Measurements from ENCODE around the gene LMO4. TPM values are rescaled to one million over a fixed set of nuclear protein-coding genes. Genes with fewer than 3 reads are reported as not detected.

The LMO4 gene
- total RNA-seq, 1 donor, result 58.7 TPM

- no peak for DNase-seq (ENCODE audit: low read depth in 2 of 3, low spot score in 2 of 3)
Observed at GRCh38 chr1:87356591-87356990, 27.9 kb downstream of the LMO4 start.

- DNase-seq (ENCODE audit: low read depth in 2 of 3, low spot score in 2 of 3), result no peak
Observed at GRCh38 chr1:87358219-87358618, 29.5 kb downstream of the LMO4 start.

- DNase-seq (ENCODE audit: low read depth in 2 of 3, low spot score in 2 of 3), result no peak
Observed at GRCh38 chr1:87359586-87359985, 30.9 kb downstream of the LMO4 start.

- no peak for DNase-seq (ENCODE audit: low read depth in 2 of 3, low spot score in 2 of 3)
Observed at GRCh38 chr1:87362063-87362833, 33.6 kb downstream of the LMO4 start.

- no peak for DNase-seq (ENCODE audit: low read depth in 2 of 3, low spot score in 2 of 3)
Observed at GRCh38 chr1:87362834-87363426, 34.2 kb downstream of the LMO4 start.

- DNase-seq (ENCODE audit: low read depth in 2 of 3, low spot score in 2 of 3), result no peak
Observed at GRCh38 chr1:87367549-87367948, 38.9 kb downstream of the LMO4 start.

- no peak for DNase-seq (ENCODE audit: low read depth in 2 of 3, low spot score in 2 of 3)
Observed at GRCh38 chr1:87368907-87369306, 40.2 kb downstream of the LMO4 start.

- DNase-seq (ENCODE audit: low read depth in 2 of 3, low spot score in 2 of 3), result no peak
Observed at GRCh38 chr1:87369736-87370478, 41.2 kb downstream of the LMO4 start.

GRCh38 chr1:87370544-87370943 is 41.9 kb downstream of the LMO4 start:
- no peak for DNase-seq (ENCODE audit: low read depth in 2 of 3, low spot score in 2 of 3)

- DNase-seq (ENCODE audit: low read depth in 2 of 3, low spot score in 2 of 3), result no peak
Observed at GRCh38 chr1:87379306-87379705, 50.6 kb downstream of the LMO4 start.

GRCh38 chr1:87386217-87386790 is 57.6 kb downstream of the LMO4 start:
- DNase-seq (ENCODE audit: low read depth in 2 of 3, low spot score in 2 of 3), result no peak

- no peak for DNase-seq (ENCODE audit: low read depth in 2 of 3, low spot score in 2 of 3)
Observed at GRCh38 chr1:87388411-87388810, 59.7 kb downstream of the LMO4 start.

GRCh38 chr1:87389011-87389410 is 60.3 kb downstream of the LMO4 start:
- no peak for DNase-seq (ENCODE audit: low read depth in 2 of 3, low spot score in 2 of 3)

GRCh38 chr1:87389546-87389945 is 60.9 kb downstream of the LMO4 start:
- no peak for DNase-seq (ENCODE audit: low read depth in 2 of 3, low spot score in 2 of 3)

- no peak for DNase-seq (ENCODE audit: low read depth in 2 of 3, low spot score in 2 of 3)
Observed at GRCh38 chr1:87392248-87393192, 63.8 kb downstream of the LMO4 start.

- no peak for DNase-seq (ENCODE audit: low read depth in 2 of 3, low spot score in 2 of 3)
Observed at GRCh38 chr1:87393445-87394085, 64.9 kb downstream of the LMO4 start.

GRCh38 chr1:87394513-87394912 is 65.8 kb downstream of the LMO4 start:
- no peak for DNase-seq (ENCODE audit: low read depth in 2 of 3, low spot score in 2 of 3)

GRCh38 chr1:87394982-87395381 is 66.3 kb downstream of the LMO4 start:
- no peak for DNase-seq (ENCODE audit: low read depth in 2 of 3, low spot score in 2 of 3)

Measured in hematopoietic multipotent progenitor cell (in vitro differentiated cells).